Transverse colon (tissue), 4 donors: ENCODE data around the gene THSD4.

ENCODE experiments used
- CTCF ChIP-seq, 5 experiments: fragments of 200-600 bp in 3 of 5; fragments of 450-650 bp in 2 of 5; sonication (generic) in 3 of 5; IDR thresholded peaks; 1 replicate in 2 of 5; 2 replicates in 3 of 5; pipeline ENCODE4 v1.5.1; 2016 to 2017; ENCODE audit warnings: antibody characterized with exemption in 5 of 5, inconsistent platforms in 3 of 5, mild to moderate bottlenecking in 2 of 5, moderate library complexity in 1 of 5
- EP300 ChIP-seq: sonication (generic); formaldehyde crosslinking; IDR thresholded peaks from one replicate; pipeline ENCODE4 v1.6.1; 2017; ENCODE audit warnings: antibody characterized with exemption, low read depth
- POLR2A ChIP-seq: fragments of 450-650 bp; IDR thresholded peaks from one replicate; pipeline ENCODE4 v1.6.1; 2016; ENCODE audit warnings: antibody characterized with exemption, mild to moderate bottlenecking, moderate library complexity
- POLR2AphosphoS5 ChIP-seq, 3 donors: sonication (generic); formaldehyde crosslinking; IDR thresholded peaks; one replicate each; pipeline ENCODE4 v1.6.1; 2016; ENCODE audit warnings: antibody characterized with exemption in 3 of 3

- TF ChIP-seq CTCF (IDR thresholded peaks at IDR 0.05): no peak
- no peak for TF ChIP-seq EP300
- no peak for TF ChIP-seq POLR2AphosphoS5 (IDR thresholded peaks at IDR 0.05)
- no peak for TF ChIP-seq POLR2A
Measured at GRCh38 chr15:71433402-71433801, 318.1 kb downstream of the THSD4 start.
